Keratinocyte (primary cell): ENCODE results near the gene TSHZ2. TPM values are rescaled to one million over a fixed set of nuclear protein-coding genes. Genes with fewer than 3 reads are reported as not detected.

Experiments used
- DNase-seq: peaks from one replicate; pipeline ENCODE4 v3.0.0-alpha.2; 2011; ENCODE audit warnings: low read depth, missing footprints, low spot score
- FAIRE-seq: peaks from 2 replicates; lab custom pipeline; 2011; peaks lifted over from hg19 to GRCh38; lab: Jason Lieb, UNC
- H2AFZ ChIP-seq: 2 replicates; pipeline ENCODE4 v1.6.0; 2012; ENCODE audit warnings: low read length, control low read depth, inconsistent platforms; ENCODE audit not compliant: control insufficient read depth
- H3K27ac ChIP-seq: 2 replicates; pipeline ENCODE4 v1.5.1; 2011; ENCODE audit warnings: low read length; ENCODE audit not compliant: control insufficient read depth, insufficient read depth
- H3K27me3 ChIP-seq: 3 replicates; pipeline ENCODE4 v1.6.0; 2011; ENCODE audit warnings: low read length; ENCODE audit not compliant: control insufficient read depth, insufficient read depth; ENCODE audit errors: extremely low read depth
- H3K36me3 ChIP-seq, 2 experiments: 2 replicates in 1 of 2; 3 replicates in 1 of 2; pipeline ENCODE4 v1.5.1; 2011; ENCODE audit warnings: low read length in 2 of 2, mild to moderate bottlenecking in 1 of 2; ENCODE audit not compliant: control insufficient read depth in 2 of 2, insufficient read depth in 2 of 2; ENCODE audit errors: extremely low read depth in 1 of 2
- H3K4me1 ChIP-seq: 3 replicates; pipeline ENCODE4 v1.5.1; 2011; ENCODE audit warnings: low read length; ENCODE audit not compliant: control insufficient read depth, insufficient read depth; ENCODE audit errors: extremely low read depth
- H3K4me2 ChIP-seq: 3 replicates; pipeline ENCODE4 v1.6.0; 2011; ENCODE audit warnings: low read depth, low read length; ENCODE audit not compliant: control insufficient read depth, insufficient read depth; ENCODE audit errors: extremely low read depth
- H3K4me3 ChIP-seq, 3 experiments: fragments of 200-600 bp in 1 of 3; sonication (generic) in 1 of 3; 2 replicates in 2 of 3; 3 replicates in 1 of 3; pipeline ENCODE4 v1.5.1; 2011 to 2016; ENCODE audit warnings: low read length in 3 of 3, mild to moderate bottlenecking in 3 of 3, control low read depth in 2 of 3, inconsistent platforms in 1 of 3, low read depth in 1 of 3, mixed read lengths in 1 of 3, mixed run types in 1 of 3, moderate library complexity in 1 of 3; ENCODE audit not compliant: control insufficient read depth in 2 of 3, insufficient read depth in 2 of 3; ENCODE audit errors: extremely low read depth in 1 of 3
- H3K79me2 ChIP-seq: 2 replicates; pipeline ENCODE4 v1.6.0; 2012; ENCODE audit warnings: low read length; ENCODE audit not compliant: control insufficient read depth, insufficient read depth
- H3K9ac ChIP-seq: 3 replicates; pipeline ENCODE4 v1.6.0; 2011; ENCODE audit warnings: low read length; ENCODE audit not compliant: control insufficient read depth, insufficient read depth; ENCODE audit errors: extremely low read depth
- H3K9me1 ChIP-seq: 3 replicates; pipeline ENCODE4 v1.6.0; 2011; ENCODE audit warnings: low read length; ENCODE audit not compliant: control insufficient read depth, insufficient read depth; ENCODE audit errors: extremely low read depth
- H3K9me3 ChIP-seq: 2 replicates; pipeline ENCODE4 v1.5.1; 2012; ENCODE audit warnings: low read depth, low read length; ENCODE audit not compliant: control insufficient read depth
- H4K20me1 ChIP-seq: 3 replicates; pipeline ENCODE4 v1.6.0; 2011; ENCODE audit warnings: low read length; ENCODE audit not compliant: control insufficient read depth, insufficient read depth; ENCODE audit errors: extremely low read depth
- EZH2 ChIP-seq: IDR thresholded peaks from one replicate; pipeline ENCODE4 v1.6.1; 2012; ENCODE audit warnings: inconsistent platforms, mild to moderate bottlenecking, low read length, moderate library complexity
- dilution Hi-C: fragments of 300-500 bp; cut with MboI; formaldehyde crosslinking; loops from one replicate; pipeline ENCODE4 v1.7.0; 2020; ENCODE audit warnings: low sequenced_read_pairs; ENCODE audit not compliant: extremely low pct_ligation_motif_present
- polyA plus RNA-seq, 5 experiments: library from polyadenylated mRNA; depleted of rRNA in 3 of 5; stranded (reverse) in 3 of 5; stranded (forward) in 1 of 5; unstranded in 1 of 5; fragments of >200 nt; gene quantifications; 1 replicate in 1 of 5; 2 replicates in 3 of 5; 3 replicates in 1 of 5; pipeline versions ENCODE4 v1.2.1 to v1.2.3, GENCODE V29; 2011 to 2012; ENCODE audit warnings: missing spikeins in 2 of 5, low read depth in 1 of 5, low replicate concordance in 1 of 5
- TF ChIP-seq, protein P1 (sequence below), 3 experiments: IDR thresholded peaks in 1 of 3; conservative IDR thresholded peaks in 1 of 3; optimal IDR thresholded peaks in 1 of 3; 2 replicates in 2 of 3; 3 replicates in 1 of 3; pipeline versions ENCODE3 to v1.5.1; 2011; ENCODE audit warnings: low read length in 3 of 3, mild to moderate bottlenecking in 3 of 3, moderate library complexity in 2 of 3, control low read depth in 1 of 3, inconsistent platforms in 1 of 3; ENCODE audit not compliant: insufficient read depth in 2 of 3; ENCODE audit errors: extremely low read depth in 1 of 3

TSHZ2 gene
- polyA plus RNA-seq, 1 donor (not counting 4 experiments of a cell fraction or from before 2014, with no cell fraction given): 1.1 TPM

GRCh38 chr20:53513168-53513488 lies 541.0 kb downstream of the TSHZ2 start:
- dilution Hi-C loops: no loop called here
- H3K4me3 ChIP-seq: no peak overlapping the region
- H4K20me1 ChIP-seq: no peaks in the 10 kb centered on the region
- H3K79me2 ChIP-seq: no peaks in the 10 kb centered on the region
- no peak overlapping the region for H3K9ac ChIP-seq
- no peaks in the 10 kb centered on the region for H3K4me1 ChIP-seq
- H3K27ac ChIP-seq: no peak overlapping the region
- H3K27me3 ChIP-seq: no peaks in the 10 kb centered on the region
- no peaks in the 10 kb centered on the region for H3K9me1 ChIP-seq
- no peak overlapping the region for H3K4me2 ChIP-seq
- TF ChIP-seq, protein P1, sequence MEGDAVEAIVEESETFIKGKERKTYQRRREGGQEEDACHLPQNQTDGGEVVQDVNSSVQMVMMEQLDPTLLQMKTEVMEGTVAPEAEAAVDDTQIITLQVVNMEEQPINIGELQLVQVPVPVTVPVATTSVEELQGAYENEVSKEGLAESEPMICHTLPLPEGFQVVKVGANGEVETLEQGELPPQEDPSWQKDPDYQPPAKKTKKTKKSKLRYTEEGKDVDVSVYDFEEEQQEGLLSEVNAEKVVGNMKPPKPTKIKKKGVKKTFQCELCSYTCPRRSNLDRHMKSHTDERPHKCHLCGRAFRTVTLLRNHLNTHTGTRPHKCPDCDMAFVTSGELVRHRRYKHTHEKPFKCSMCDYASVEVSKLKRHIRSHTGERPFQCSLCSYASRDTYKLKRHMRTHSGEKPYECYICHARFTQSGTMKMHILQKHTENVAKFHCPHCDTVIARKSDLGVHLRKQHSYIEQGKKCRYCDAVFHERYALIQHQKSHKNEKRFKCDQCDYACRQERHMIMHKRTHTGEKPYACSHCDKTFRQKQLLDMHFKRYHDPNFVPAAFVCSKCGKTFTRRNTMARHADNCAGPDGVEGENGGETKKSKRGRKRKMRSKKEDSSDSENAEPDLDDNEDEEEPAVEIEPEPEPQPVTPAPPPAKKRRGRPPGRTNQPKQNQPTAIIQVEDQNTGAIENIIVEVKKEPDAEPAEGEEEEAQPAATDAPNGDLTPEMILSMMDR (optimal IDR thresholded peaks at IDR 0.05 in 1 of 3, IDR thresholded peaks at IDR 0.05 in 1 of 3, conservative IDR thresholded peaks at IDR 0.05 in 1 of 3; ENCODE audit: extremely low read depth in 1 of 3, insufficient read depth in 2 of 3, low read length in 3 of 3): no peak
- TF ChIP-seq EZH2: no peak
- H2AFZ ChIP-seq: no peak overlapping the region
- H3K36me3 ChIP-seq: no peaks in the 10 kb centered on the region
- DNase-seq: no peak
- no peaks in the 10 kb centered on the region for H3K9me3 ChIP-seq
- FAIRE-seq: no peak

DNA sequence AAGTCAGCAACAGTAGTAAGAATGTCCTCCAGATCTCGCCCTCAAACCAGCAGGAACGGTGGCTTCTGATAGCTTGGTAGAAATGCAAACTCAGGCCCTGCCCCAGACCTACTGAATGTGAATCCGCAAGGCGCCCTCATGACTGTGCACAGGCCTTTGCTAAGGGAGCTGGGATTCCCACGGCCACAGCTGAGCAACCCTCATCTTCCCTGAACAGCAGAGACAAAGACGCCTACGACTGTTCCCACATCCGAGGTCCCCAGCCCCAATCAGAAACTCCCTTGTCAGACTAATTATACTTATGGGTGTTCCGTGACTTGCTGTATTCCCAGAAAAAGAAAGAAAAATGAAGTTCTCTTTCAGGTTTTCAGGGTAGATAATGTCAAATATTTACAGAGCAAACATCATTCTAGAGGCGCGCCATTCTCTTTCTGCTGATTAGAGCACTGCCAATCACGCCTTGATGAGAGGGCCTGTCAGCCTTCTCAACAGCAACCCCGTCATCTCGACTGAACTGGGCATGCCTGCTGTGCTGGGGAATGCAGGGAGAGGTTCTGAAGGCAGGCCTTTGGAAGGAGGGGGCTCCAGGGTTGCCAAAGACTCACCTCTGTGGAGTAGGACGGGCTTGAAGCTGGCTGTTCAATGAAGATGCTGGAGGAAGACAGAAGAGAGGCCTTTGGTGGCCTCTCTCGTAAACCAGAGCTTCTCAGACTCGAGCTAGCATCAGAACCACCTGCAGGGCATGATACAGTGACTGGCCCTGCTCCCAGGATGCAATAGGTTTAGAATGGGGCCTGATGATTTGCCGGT lies 541.5 kb downstream of the TSHZ2 start:
- Histone ChIP-seq H3K27me3 (no peaks in the 10 kb centered on the region), H3K4me3 (no peak overlapping the region), H3K9ac (no peak overlapping the region), H3K79me2 (no peaks in the 10 kb centered on the region), H3K4me2 (no peak overlapping the region), H3K9me1 (no peaks in the 10 kb centered on the region), H4K20me1 (no peaks in the 10 kb centered on the region), H3K27ac (no peak overlapping the region), H3K4me1 (no peaks in the 10 kb centered on the region), H2AFZ (no peak overlapping the region), H3K9me3 (no peaks in the 10 kb centered on the region), H3K36me3 (no peaks in the 10 kb centered on the region)
- FAIRE-seq (no peak), DNase-seq (no peak)
- TF ChIP-seq EZH2: no peak
- TF ChIP-seq, protein P1 (optimal IDR thresholded peaks at IDR 0.05 in 1 of 3, IDR thresholded peaks at IDR 0.05 in 1 of 3, conservative IDR thresholded peaks at IDR 0.05 in 1 of 3; ENCODE audit: extremely low read depth in 1 of 3, insufficient read depth in 2 of 3, low read length in 3 of 3): no peak
- dilution Hi-C loops: no loop called here
